ENCODE data around the gene SRCAP. TPM values are rescaled to one million over a fixed set of nuclear protein-coding genes. Genes with fewer than 3 reads are reported as not detected.

The SRCAP gene
- total and polyA plus RNA-seq, 2 of the 8 experiments (the other 6 are each of a cell fraction or from before 2014, with no cell fraction given), result 5.5 to 54.3 TPM

DNA sequence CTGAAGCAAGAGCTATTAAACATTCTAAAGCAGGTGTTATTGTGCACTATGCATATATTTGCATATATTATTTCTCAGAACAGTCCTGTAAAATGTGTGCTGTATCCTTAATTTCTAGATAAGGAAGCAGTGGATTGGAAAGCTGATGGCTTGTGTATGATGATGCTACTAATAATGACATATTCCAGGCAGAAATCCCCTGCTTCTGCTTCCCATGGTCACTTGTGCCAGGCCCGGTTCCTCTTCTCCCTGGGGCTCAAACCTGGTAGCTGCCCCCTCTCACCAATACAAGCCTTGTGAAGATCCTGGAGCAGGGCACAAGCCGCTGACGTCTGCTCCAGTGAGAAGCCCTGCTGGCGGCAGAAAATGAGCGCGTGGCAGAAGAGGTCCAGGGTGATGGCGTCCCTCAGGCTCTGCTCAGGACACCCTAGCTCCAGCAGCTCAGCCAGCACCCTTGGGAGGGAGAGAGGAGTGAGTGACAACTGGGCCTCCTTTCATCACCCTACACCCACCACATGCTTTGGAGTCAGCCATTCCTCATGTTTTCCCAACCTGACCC is 61.1 kb downstream of the SRCAP start:
- no peak overlapping the region for H2AK5ac ChIP-seq (ENCODE audit: low read depth, low read length)
- no peak overlapping the region for H4K8ac ChIP-seq (ENCODE audit: extremely low read depth, insufficient read depth, low read length)
- H3K36me3 ChIP-seq (ENCODE audit: control insufficient read depth in 2 of 4, insufficient read depth in 4 of 4, low read length in 3 of 4), result peaks cover 7 to 27% (median 17%) of the 10 kb centered on the region in 4 experiments
- no peaks in the 10 kb centered on the region for H3K9me3 ChIP-seq (ENCODE audit: insufficient read depth in 2 of 2, low read depth in 1 of 2, low read length in 1 of 2)
- peaks cover 5 to 10% of the 10 kb centered on the region in 2 experiments for H4K20me1 ChIP-seq (replicated peaks in 1 of 2; ENCODE audit: control insufficient read depth in 1 of 2, insufficient read depth in 2 of 2, low read length in 2 of 2)
- no peak overlapping the region for H2BK120ac ChIP-seq (replicated peaks; ENCODE audit: low read depth, low read length)
- no peak overlapping the region for H3K23ac ChIP-seq (ENCODE audit: insufficient read length)
- 86% methylated on average over 7 of the region's 7 CpGs; no CpG with 5 or more reads in 1 of the 2 experiments for WGBS, 2 experiments (ENCODE audit: extremely low coverage in 1 of 2, insufficient coverage in 1 of 2, insufficient read length in 1 of 2, insufficient replicate concordance in 2 of 2, low coverage in 1 of 2, low lambda C conversion rate in 2 of 2, missing lambda C conversion rate in 1 of 2)
- H3K14ac ChIP-seq (ENCODE audit: insufficient read length), result no peak overlapping the region
- H3K18ac ChIP-seq (ENCODE audit: extremely low read depth, low read length), result no peak overlapping the region
- H3K4me1 ChIP-seq (replicated peaks in 1 of 4; ENCODE audit: control insufficient read depth in 3 of 4, insufficient read depth in 4 of 4, low read length in 3 of 4), result peaks cover 0 to 11% (median 2%) of the 10 kb centered on the region in 4 experiments; a peak in 4 of 7 replicates
- DNase-seq (ENCODE audit: low read depth in 1 of 2, low spot score in 2 of 2), result no peak
- H3K56ac ChIP-seq (replicated peaks; ENCODE audit: insufficient read length, low read depth, low read length), result no peak overlapping the region
- H3K79me2 ChIP-seq (ENCODE audit: control insufficient read depth in 1 of 2, insufficient read depth in 2 of 2, low read length in 2 of 2), result peaks cover 4 to 20% of the 10 kb centered on the region in 2 experiments; a peak in 2 of 4 replicates
- no peak overlapping the region for H2BK5ac ChIP-seq (ENCODE audit: low read depth, low read length)
- H3K4ac ChIP-seq (replicated peaks; ENCODE audit: insufficient read length, low read depth, low read length), result no peak overlapping the region
- peaks cover 3% of the 10 kb centered on the region; the same call in 1 of the 2 replicates for H3K79me1 ChIP-seq (ENCODE audit: low read depth, low read length)
- CTCF ChIA-PET (ENCODE audit: partially characterized antibody), result interaction anchor here (0.8 to 1.8 kb wide), 5 partner anchors 9 to 182 kb away, joined by 3 to 6 read pairs (median 5); partner anchors contain the start of gene PHKG2
- H3K4me2 ChIP-seq (ENCODE audit: insufficient read depth in 1 of 2, low read depth in 2 of 2, low read length in 2 of 2), result peak overlapping the region in 1 of 2 experiments; percentile 68; a peak in 1 of 4 replicates
- H2BK15ac ChIP-seq (ENCODE audit: low read length), result no peak overlapping the region
- H2BK12ac ChIP-seq (ENCODE audit: low read depth, low read length), result no peak overlapping the region
- H3K4me3 ChIP-seq (ENCODE audit: extremely low read depth in 1 of 4, insufficient read depth in 2 of 4, low read depth in 3 of 4, low read length in 4 of 4), result no peak overlapping the region
- no peak overlapping the region for H3K27ac ChIP-seq (ENCODE audit: low read depth, low read length)
- no peak overlapping the region for H4K91ac ChIP-seq (replicated peaks; ENCODE audit: insufficient read length, low read length)
- no peak overlapping the region for H2AFZ ChIP-seq (ENCODE audit: low read length)
- no peak overlapping the region for H2BK20ac ChIP-seq (ENCODE audit: low read length)
- H4K5ac ChIP-seq (ENCODE audit: insufficient read length, low read depth, low read length), result no peak overlapping the region
- no peak overlapping the region for H3K9ac ChIP-seq (replicated peaks in 1 of 4; ENCODE audit: extremely low read depth in 1 of 4, low read depth in 3 of 4, low read length in 3 of 4)
- POLR2A ChIA-PET (ENCODE audit: partially characterized antibody), result interaction anchor here (0.6 to 9.0 kb wide), 11 partner anchors 9 to 366 kb away, joined by 3 to 92 read pairs (median 4); partner anchors contain the start of gene PHKG2
- no peak for FAIRE-seq
- H3K23me2 ChIP-seq (ENCODE audit: low read depth, low read length), result peaks cover 14% of the 10 kb centered on the region
- H3K27me3 ChIP-seq (replicated peaks in 1 of 4; ENCODE audit: control insufficient read depth in 3 of 4, extremely low read depth in 1 of 4, insufficient read depth in 3 of 4, low read length in 3 of 4), result no peaks in the 10 kb centered on the region; a peak in 1 of 7 replicates
- TF ChIP-seq, protein P1, sequence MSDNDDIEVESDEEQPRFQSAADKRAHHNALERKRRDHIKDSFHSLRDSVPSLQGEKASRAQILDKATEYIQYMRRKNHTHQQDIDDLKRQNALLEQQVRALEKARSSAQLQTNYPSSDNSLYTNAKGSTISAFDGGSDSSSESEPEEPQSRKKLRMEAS (IDR thresholded peaks at IDR 0.05), result no peak
- TF ChIP-seq RXRA (IDR thresholded peaks at IDR 0.05; ENCODE audit: insufficient read depth, low read depth, low read length) (no peak), ASH2L (IDR thresholded peaks at IDR 0.05; ENCODE audit: low read length) (no peak), BRCA1 (IDR thresholded peaks at IDR 0.05; ENCODE audit: low read depth, low read length) (no peak), TAF1 (IDR thresholded peaks at IDR 0.05; ENCODE audit: low read depth, low read length) (no peak), NRF1 (IDR thresholded peaks at IDR 0.05; ENCODE audit: low read depth, low read length) (no peak), BCL11A (IDR thresholded peaks at IDR 0.05; ENCODE audit: low read depth in 2 of 2, low read length in 2 of 2) (no peak), CREB1 (IDR thresholded peaks at IDR 0.05) (no peak), CTBP2 (IDR thresholded peaks at IDR 0.05; ENCODE audit: borderline replicate concordance, insufficient read depth, insufficient read length, low read length) (no peak), SRF (IDR thresholded peaks at IDR 0.05; ENCODE audit: low read depth, low read length) (no peak)
- TF ChIP-seq, protein P2, sequence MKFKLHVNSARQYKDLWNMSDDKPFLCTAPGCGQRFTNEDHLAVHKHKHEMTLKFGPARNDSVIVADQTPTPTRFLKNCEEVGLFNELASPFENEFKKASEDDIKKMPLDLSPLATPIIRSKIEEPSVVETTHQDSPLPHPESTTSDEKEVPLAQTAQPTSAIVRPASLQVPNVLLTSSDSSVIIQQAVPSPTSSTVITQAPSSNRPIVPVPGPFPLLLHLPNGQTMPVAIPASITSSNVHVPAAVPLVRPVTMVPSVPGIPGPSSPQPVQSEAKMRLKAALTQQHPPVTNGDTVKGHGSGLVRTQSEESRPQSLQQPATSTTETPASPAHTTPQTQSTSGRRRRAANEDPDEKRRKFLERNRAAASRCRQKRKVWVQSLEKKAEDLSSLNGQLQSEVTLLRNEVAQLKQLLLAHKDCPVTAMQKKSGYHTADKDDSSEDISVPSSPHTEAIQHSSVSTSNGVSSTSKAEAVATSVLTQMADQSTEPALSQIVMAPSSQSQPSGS (IDR thresholded peaks at IDR 0.05; ENCODE audit: low read length), result no peak

Data from H1 (cell line).